Right renal pelvis (tissue), 4 donors: ENCODE measurements around the gene PSMB3. TPM values are rescaled to one million over a fixed set of nuclear protein-coding genes. Genes with fewer than 3 reads are reported as not detected.
A peak's percentile ranks its signal among the peaks of the same experiment; 100 is the strongest.
"Not testable (repeated sequence)": the region's sequence is repeated elsewhere in the genome, so short reads cannot be mapped to it uniquely, and the experiment has no call there.

Experiments
- DNase-seq, 4 donors: peaks; one replicate each; pipeline ENCODE4 v3.0.0-alpha.2; 2013; ENCODE audit warnings: low read depth in 4 of 4, low spot score in 3 of 4, missing footprints in 1 of 4
- polyA plus RNA-seq, 4 donors: library from polyadenylated mRNA; unstranded; fragments of 120-200 nt; gene quantifications; one replicate each; pipeline ENCODE4 v1.2.1, GENCODE V29; 2013; ENCODE audit not compliant: insufficient read length in 4 of 4

The PSMB3 gene
- polyA plus RNA-seq, 4 donors = 114 to 135 (median 122) TPM

DNA sequence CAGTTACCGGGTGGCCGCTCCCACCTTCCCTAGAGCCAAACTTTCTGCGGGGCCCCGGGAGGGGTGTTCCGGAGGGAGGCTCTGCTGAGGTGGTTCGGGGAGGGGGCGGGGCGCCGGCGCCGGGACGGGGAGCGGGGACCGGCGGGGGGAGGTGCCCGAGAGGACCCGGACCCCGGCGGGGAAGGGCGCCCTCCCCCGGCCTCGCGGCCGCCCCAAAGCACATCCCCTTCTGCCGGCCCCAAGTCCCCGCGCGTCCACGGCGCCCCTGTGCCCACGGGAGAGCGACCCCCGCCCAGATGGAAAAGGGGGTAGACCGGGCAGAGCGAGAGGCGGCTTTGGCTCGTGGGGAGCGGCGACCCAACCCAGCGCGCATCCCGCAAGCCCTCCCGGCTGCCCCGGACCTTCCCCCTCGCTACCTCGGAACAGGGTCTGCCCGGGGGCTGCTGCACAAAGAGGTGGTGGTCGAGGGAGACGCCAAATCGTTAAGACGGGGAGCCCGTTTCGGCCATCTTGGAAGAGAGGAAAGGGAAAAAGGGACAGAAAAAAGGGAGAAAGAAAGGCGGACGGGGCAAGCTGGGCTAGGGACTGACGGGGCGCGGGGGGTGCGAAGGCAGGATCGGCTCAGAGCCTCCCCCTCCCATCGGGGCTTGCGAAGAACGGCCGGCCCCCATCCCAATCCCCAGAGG is 4.9 kb upstream of the PSMB3 start:
- DNase-seq = no peak

DNA sequence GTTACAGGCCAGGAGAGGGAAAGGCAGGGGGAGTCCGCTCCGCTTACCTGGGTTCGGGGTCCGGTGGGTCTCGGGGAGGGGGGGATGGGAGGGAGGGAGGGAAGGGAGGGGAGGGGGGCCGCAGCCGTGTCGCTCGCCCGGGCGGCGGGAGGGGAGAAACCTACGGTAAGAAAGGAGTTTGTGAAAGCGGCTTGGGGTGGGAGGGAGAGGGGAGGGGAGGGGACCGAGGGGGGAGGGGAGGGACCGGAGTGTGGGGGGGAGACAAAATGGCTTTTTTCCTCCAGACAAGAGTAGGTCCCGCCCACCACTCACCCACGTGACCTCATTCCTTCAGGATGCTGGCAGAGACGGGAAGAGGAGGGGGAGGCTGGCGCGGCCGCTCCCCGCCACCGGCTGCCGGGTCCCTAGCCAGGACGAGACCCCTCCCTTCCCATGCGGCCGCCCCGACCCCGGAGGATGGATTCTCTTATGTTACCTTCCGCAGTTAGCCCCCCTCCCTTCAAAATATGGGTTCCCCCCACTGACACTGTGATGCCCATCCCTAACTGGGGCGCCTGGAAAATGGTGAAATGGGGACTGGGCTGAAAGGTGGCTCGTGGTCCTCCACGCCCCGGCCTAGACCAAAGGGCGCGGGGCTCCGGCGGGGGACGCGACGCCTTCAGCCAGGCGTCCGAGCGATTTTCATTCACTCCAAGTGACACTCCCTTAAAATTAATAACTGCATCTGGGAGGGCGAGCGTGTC is 4.2 kb upstream of the PSMB3 start, which contains the start of gene PCGF2:
Gene PCGF2, minus strand, starts transcription at position 188 of the 743 bp plus-strand sequence. CDS start 7,934 bp downstream, outside the sequence.
- DNase-seq = peak; percentile 88 to 93 (median 92)

GRCh38 chr17:38748892-38749222 is 3.7 kb upstream of the PSMB3 start:
- no peak for DNase-seq

- DNase-seq = no peak
Observed at GRCh38 chr17:38749223-38750043, 3.1 kb upstream of the PSMB3 start.

- no peak for DNase-seq
Observed at GRCh38 chr17:38750044-38750311, 2.6 kb upstream of the PSMB3 start.

DNA sequence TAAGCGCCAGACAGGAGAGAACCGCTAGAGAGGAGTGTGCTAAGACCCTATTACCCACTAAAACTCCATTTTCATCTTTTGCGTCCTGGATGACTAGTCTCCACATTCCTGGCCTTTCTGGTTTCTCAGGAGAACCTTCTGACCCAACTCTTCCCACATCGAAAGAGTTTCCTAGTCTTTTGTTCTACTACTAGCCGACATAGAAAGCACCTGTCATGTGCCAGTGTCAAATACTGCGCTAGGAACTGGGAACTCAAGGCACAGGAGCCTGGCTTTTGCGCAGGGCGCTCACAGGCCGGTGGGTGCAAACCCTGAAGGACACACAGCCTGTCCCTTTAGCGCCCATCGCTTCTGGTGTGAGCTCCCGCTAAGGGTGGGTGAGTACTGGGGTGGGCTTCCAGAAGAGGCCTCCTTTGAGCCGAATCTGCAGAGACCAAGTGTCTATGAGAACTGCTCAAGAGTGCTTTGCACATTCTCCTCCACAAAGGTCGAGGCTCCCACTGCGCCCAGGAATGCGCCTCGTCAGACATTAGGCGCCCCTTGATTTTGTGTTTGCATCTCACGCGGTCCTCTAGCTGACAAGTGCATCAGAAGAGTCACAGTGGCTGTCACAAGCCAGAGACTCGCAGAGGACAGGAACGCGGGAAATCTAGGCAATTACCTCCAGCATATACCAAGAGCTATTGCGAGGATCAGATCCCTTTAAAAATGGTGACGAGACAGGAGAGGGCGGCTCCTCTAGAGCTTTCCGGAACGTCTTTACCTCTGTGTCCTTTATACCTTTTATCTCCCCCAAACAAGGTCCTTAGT is 2.0 kb upstream of the PSMB3 start:
- no peak for DNase-seq

DNA sequence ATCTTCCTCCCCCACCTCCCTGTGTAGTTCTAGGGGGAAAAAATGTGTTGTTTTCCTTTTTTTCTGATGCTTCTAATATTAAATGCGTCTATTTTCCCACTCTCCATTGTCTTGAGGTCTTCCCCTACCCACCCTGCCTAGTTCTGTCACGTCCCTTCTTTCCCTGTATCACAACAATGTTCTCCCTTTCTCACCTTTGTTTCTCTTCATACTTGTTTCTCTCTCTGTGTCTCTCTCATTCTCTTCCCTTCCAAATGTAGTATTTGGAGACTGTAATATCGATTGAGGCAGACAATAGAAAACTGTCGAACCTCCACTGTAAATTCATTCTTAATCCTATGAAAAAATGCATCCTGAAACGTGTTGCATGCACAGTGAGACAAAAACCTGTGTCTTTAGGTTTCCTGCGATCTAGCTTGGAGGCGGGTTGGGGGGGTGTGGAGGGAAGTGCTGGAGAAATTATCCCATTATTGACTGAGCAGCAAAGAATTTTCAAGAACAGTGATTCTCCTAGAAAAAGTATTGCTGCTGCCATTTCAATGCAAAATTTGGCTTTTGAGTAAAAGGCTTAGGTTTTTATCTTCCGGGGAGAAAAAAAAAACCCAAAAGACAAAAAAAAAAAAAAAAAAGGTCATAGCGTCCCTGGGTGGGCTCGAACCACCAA is 1.3 kb upstream of the PSMB3 start:
- DNase-seq = no peak

GRCh38 chr17:38751808-38752307 is 683 bp upstream of the PSMB3 start:
- DNase-seq = peak in 1 of 4 donors; percentile 79

DNA sequence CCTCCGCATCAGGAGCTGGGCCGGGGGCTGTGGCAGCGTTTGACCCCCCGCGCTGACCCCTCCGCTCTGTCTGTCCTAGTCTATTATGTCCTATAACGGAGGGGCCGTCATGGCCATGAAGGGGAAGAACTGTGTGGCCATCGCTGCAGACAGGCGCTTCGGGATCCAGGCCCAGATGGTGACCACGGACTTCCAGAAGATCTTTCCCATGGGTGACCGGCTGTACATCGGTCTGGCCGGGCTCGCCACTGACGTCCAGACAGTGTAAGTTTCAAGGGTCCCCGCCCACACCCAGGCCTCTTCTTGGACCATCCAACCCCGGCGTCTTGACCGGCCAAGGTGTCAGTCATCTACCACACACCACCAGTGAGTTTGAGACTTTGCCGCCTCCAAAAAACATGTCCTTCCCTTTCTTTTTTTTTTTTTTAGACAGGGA is 548 bp downstream of the PSMB3 start:
- no peak for DNase-seq

DNA sequence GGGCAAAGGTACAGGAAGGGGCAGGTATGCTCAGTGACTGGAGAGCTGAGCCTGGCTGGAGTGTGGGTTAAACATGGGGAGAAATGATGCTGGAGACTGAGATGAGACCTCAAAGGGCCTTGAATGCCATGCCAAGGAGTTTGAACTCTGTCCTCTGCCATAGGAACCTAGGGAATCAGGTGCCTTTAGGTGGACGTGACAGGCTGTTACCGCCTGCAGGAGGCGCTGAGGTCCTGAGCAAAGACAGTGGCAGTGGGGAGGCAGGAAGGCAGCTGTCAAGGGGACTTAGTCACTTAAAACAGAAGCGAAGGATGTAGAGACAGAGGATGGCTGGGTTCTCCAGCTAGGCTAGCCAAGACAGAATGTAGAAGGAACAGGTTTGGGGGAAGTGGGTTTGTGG is 9.1 kb downstream of the PSMB3 start:
- no peak for DNase-seq

GRCh38 chr17:38762231-38762630 is 9.7 kb downstream of the PSMB3 start:
- no peak for DNase-seq

DNA sequence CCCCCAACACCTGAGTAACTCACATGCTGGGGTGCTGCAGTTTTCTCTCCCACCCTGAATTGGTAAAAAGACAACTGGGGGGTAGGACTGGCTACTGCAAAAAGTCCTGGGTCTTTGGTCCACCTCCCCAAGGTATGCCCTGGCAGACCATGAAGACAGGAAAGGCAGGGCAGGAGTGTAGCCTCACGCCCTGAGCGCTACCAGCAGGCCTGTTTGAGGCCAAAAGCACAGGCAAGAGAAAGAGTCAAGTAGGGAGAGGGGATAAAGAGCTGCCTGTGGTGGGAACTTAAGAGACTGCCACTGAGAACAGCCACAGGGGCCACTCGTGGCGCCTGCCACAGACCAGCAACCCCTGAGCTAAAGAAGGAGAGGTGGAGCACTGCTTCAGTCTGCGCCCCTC is 13.8 kb downstream of the PSMB3 start:
- DNase-seq = no peak

DNA sequence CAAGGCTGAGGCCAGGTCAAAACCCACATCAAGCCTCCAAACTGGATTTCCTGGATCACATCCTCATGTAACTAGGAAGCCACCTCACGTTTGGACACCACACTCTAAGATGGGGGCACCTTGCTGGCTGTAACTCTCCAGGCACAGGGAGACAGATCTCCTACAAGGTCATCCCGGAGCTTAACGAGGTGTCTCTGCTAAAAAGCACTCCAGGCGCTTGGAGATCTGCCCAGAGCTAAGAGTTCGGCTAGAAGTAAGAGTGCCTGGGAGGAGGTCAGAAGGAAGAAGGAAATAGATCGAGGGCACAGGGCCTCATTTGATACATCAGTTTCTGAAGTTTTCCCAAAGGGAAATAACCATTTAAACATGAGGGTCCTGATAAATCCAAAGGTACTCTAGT is 15.9 kb downstream of the PSMB3 start:
- no peak for DNase-seq

- no peak for DNase-seq
Observed at GRCh38 chr17:38773258-38773657, 20.7 kb downstream of the PSMB3 start.

DNA sequence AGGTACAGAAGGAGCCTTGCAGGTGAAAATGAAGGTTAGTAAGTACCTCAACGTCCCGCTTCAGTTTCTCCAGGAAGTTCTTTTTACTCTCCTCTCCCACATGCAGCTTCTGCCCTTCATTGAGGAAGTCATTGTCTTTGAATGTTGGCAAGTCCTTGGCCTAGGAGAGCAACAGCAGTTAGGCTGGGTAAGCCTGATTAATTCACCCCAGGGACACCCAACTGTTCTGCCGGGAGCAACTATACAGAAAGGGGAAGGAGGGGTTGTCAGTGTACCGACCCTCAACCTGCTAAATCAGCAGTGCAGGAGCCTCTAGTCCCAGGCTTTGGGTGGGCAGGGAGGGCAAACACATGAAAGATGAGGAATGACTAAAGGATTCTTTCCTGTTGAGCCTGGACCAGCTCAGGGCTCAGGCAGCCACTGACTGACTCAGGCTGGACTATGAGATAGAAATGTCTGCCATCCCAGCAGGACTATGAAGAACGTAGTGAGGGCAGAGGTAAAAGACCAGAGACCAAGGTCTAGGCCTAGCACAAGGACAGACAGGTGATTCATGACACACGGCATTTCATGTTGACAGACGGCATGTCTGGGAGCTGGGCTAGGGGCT is 25.2 kb downstream of the PSMB3 start:
- no peak for DNase-seq

- no peak for DNase-seq
Observed at GRCh38 chr17:38779965-38780752, 27.6 kb downstream of the PSMB3 start.

GRCh38 chr17:38783227-38783626 is 30.7 kb downstream of the PSMB3 start:
- no peak for DNase-seq

DNA sequence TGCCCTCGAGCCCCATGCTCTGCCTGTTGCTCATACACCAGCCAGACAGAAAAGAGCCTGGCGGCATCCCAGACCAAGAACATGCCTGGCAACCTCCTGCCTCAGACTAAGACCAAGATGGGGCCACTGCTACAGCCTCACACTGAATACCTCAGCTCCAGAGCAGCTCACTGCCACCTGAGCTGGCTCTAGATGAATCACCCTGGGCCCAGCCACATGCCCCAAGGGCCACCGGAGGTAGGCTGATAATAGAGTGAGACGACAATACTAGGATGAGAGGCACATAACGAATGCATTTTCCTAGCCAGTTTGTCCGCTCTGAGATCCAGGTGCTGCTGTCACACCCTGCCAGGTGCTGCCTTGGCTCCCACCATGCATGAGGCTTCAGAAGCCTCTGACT is 33.8 kb downstream of the PSMB3 start:
- DNase-seq = no peak

DNA sequence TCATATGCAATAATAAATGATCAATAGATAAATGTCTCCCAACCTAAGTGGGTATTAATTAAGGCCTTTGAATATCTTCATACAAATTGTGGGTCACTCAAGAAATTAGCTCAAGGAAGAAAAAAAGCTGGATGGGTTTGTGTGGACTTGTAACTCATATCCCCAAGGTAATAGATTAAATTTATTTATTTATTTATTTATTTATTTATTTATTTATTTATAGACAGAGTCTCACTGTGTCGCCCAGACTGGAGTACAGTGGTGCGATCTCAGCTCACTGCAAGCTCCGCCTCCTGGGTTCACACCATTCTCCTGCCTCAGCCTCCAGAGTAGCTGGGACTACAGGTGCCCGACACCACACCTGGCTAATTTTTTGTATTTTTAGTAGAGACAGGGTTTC is 35.5 kb downstream of the PSMB3 start:
- DNase-seq = not testable (repeated sequence)
